HG02571 (cell line): Measurements from ENCODE around the gene MC2R.

Experiments
- ATAC-seq: cut with Tn5 transposase; IDR thresholded peaks from one replicate; pipeline ENCODE4 v1.9.1; 2021; ENCODE audit warnings: mild to moderate bottlenecking, moderate library complexity; ENCODE audit not compliant: unreplicated experiment

The MC2R gene

GRCh38 chr18:13915391-13915790 lies at the start of gene MC2R:
TSS of gene MC2R (minus strand) at chr18:13915536. CDS start at chr18:13885518, 30,018 bp downstream.
- no peak for ATAC-seq

- no peak for ATAC-seq
Observed at GRCh38 chr18:13945811-13946210, 30.5 kb upstream of the MC2R start.

GRCh38 chr18:13943338-13943737 lies 28.0 kb upstream of the MC2R start:
- ATAC-seq, result no peak

- no peak for ATAC-seq
Observed at GRCh38 chr18:13940326-13940725, 25.0 kb upstream of the MC2R start.

- ATAC-seq, result no peak
Observed at GRCh38 chr18:13934676-13935075, 19.3 kb upstream of the MC2R start.

- ATAC-seq, result no peak
Observed at GRCh38 chr18:13934058-13934457, 18.7 kb upstream of the MC2R start.

- ATAC-seq, result no peak
Observed at GRCh38 chr18:13932285-13933025, 17.1 kb upstream of the MC2R start.

- no peak for ATAC-seq
Observed at GRCh38 chr18:13930964-13931363, 15.6 kb upstream of the MC2R start.

- ATAC-seq, result no peak
Observed at GRCh38 chr18:13923221-13923620, 7.9 kb upstream of the MC2R start.

- ATAC-seq, result no peak
Observed at GRCh38 chr18:13918898-13919297, 3.6 kb upstream of the MC2R start.

- ATAC-seq, result no peak
Observed at GRCh38 chr18:13917401-13917800, 2.1 kb upstream of the MC2R start.

GRCh38 chr18:13916559-13916958 lies 1.2 kb upstream of the MC2R start:
- no peak for ATAC-seq

GRCh38 chr18:13915995-13916431 lies 677 bp upstream of the MC2R start:
- no peak for ATAC-seq

GRCh38 chr18:13914756-13915155 lies 580 bp downstream of the MC2R start:
- ATAC-seq, result no peak

GRCh38 chr18:13914170-13914569 lies 1.2 kb downstream of the MC2R start:
- no peak for ATAC-seq

- no peak for ATAC-seq
Observed at GRCh38 chr18:13913205-13913604, 2.1 kb downstream of the MC2R start.

GRCh38 chr18:13912601-13913000 lies 2.7 kb downstream of the MC2R start:
- no peak for ATAC-seq

- ATAC-seq, result no peak
Observed at GRCh38 chr18:13910986-13911385, 4.3 kb downstream of the MC2R start.

GRCh38 chr18:13910501-13910900 lies 4.8 kb downstream of the MC2R start:
- ATAC-seq, result no peak

GRCh38 chr18:13909141-13909940 lies 6.0 kb downstream of the MC2R start:
- no peak for ATAC-seq

- ATAC-seq, result no peak
Observed at GRCh38 chr18:13900633-13901032, 14.7 kb downstream of the MC2R start.

- no peak for ATAC-seq
Observed at GRCh38 chr18:13895505-13896033, 19.8 kb downstream of the MC2R start.
